Kidney (tissue), 14 donors: Measurements from ENCODE around the gene KRTAP9-8. TPM values are rescaled to one million over a fixed set of nuclear protein-coding genes. Genes with fewer than 3 reads are reported as not detected.

ENCODE experiments used
- DNase-seq, 5 donors: peaks; one replicate each; pipeline ENCODE4 v3.0.0-alpha.2; 2013 to 2020
- FAIRE-seq: peaks from 2 replicates; lab custom pipeline; 2012; peaks lifted over from hg19 to GRCh38; lab: Jason Lieb, UNC
- H3K27ac ChIP-seq, 2 donors: one replicate each; pipeline ENCODE4 v1.7.0; 2013; ENCODE audit warnings: low read depth in 2 of 2, low read length in 2 of 2, inconsistent platforms in 1 of 2
- H3K27me3 ChIP-seq: one replicate; pipeline ENCODE4 v1.7.1; 2013; ENCODE audit warnings: low read length, inconsistent platforms; ENCODE audit not compliant: control insufficient read depth, insufficient read depth
- H3K36me3 ChIP-seq, 3 donors: one replicate each; pipeline versions ENCODE4 v1.7.0 to v1.7.1; 2013; ENCODE audit warnings: low read length in 3 of 3, control low read depth in 1 of 3, inconsistent platforms in 1 of 3; ENCODE audit not compliant: insufficient read depth in 3 of 3, control insufficient read depth in 2 of 3
- H3K4me1 ChIP-seq, 3 donors: one replicate each; pipeline versions ENCODE4 v1.7.0 to v1.7.1; 2013; ENCODE audit warnings: low read length in 3 of 3, inconsistent platforms in 1 of 3, low read depth in 1 of 3; ENCODE audit not compliant: control insufficient read depth in 2 of 3, insufficient read depth in 2 of 3
- H3K4me3 ChIP-seq, 3 donors: one replicate each; pipeline versions ENCODE4 v1.7.0 to v1.8.1; 2013; ENCODE audit warnings: low read length in 3 of 3, control low read depth in 1 of 3, inconsistent platforms in 1 of 3
- H3K9ac ChIP-seq, 3 donors: one replicate each; pipeline versions ENCODE4 v1.7.0 to v1.7.1; 2013; ENCODE audit warnings: low read length in 3 of 3, control low read depth in 1 of 3, inconsistent platforms in 1 of 3
- H3K9me3 ChIP-seq, 3 donors: one replicate each; pipeline versions ENCODE4 v1.7.0 to v1.7.1; 2013; ENCODE audit warnings: low read length in 3 of 3, control low read depth in 1 of 3, inconsistent platforms in 1 of 3; ENCODE audit not compliant: control insufficient read depth in 2 of 3, insufficient read depth in 1 of 3
- intact Hi-C: fragments of 100-400 bp; cut with DNase I; formaldehyde crosslinking; loops from one replicate; pipeline ENCODE4 v1.11.1; 2022
- polyA plus RNA-seq: library from polyadenylated mRNA; stranded (reverse); fragments of 350-450 nt; fragmentation: Illumina TruSeq; extraction: RNeasy Lipid Tissue Mini Kit (QIAGEN cat#74804); gene quantifications from one replicate; pipeline ENCODE4 v1.2.3, GENCODE V29; 2014; ENCODE audit warnings: low read depth, low replicate concordance; ENCODE audit not compliant: insufficient read depth
- total RNA-seq: library from RNA; stranded (reverse); fragmentation: NEBNext Ultra II Directional; extraction: Animal tissue kit (Norgen Biotek cat#: 25700); gene quantifications from one replicate; pipeline ENCODE4 v1.2.1, GENCODE V29; 2021
- TF ChIP-seq, protein P1 (sequence below): IDR thresholded peaks from 3 replicates; pipeline ENCODE4 v1.5.1; 2012; ENCODE audit warnings: mild to moderate bottlenecking, moderate library complexity, borderline replicate concordance; ENCODE audit not compliant: insufficient read depth; ENCODE audit errors: extremely low read depth
- donor health status: control.
- donor health status: control.
- donor health status: control.
- donor health status: control.
- donor health status: control.
- donor health status: DM: yes; HTN: yes; CAD: no.
- donor health status: Normal renal cell carcinoma (clear cell type).

The KRTAP9-8 gene
- total and polyA plus RNA-seq, 2 donors from 2014 or later = not detected

DNA sequence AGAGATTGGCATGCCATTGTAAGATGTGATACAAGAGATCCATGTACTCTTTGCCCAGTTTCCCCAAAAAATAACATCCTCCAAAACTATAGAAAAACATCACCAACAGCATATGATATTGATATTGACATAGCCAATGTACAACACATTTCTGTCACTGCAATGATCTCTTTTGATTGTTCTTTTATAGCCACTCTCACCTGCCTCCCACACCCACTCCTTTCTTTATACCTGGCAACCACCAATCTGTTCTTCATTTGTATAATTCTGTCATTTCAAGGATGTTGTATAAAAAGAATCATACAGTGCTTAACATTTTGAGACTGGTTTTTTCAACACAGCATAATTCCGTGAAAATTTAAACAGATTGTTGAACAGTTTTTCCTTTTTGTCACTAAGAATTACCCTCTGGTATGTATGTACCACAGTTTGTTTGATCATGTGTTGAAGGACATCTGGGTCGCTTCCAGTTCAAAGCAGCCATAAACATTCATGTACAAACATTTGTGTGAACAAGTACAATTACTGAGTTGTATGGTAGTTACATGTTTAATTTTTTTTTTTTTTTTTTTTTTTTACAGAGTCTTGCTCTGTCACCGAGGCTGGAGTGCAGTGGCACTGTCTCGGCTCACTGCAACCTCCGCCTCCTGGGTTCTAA is 38.2 kb upstream of the KRTAP9-8 start:
- intact Hi-C loops = no loop called here
- Histone ChIP-seq H3K4me3 (no peak overlapping the region), H3K27me3 (no peaks in the 10 kb centered on the region), H3K36me3 (no peaks in the 10 kb centered on the region), H3K27ac (no peak overlapping the region), H3K9ac (no peak overlapping the region), H3K4me1 (no peaks in the 10 kb centered on the region), H3K9me3 (no peaks in the 10 kb centered on the region)
- DNase-seq (no peak), FAIRE-seq (no peak)
- TF ChIP-seq, protein P1, sequence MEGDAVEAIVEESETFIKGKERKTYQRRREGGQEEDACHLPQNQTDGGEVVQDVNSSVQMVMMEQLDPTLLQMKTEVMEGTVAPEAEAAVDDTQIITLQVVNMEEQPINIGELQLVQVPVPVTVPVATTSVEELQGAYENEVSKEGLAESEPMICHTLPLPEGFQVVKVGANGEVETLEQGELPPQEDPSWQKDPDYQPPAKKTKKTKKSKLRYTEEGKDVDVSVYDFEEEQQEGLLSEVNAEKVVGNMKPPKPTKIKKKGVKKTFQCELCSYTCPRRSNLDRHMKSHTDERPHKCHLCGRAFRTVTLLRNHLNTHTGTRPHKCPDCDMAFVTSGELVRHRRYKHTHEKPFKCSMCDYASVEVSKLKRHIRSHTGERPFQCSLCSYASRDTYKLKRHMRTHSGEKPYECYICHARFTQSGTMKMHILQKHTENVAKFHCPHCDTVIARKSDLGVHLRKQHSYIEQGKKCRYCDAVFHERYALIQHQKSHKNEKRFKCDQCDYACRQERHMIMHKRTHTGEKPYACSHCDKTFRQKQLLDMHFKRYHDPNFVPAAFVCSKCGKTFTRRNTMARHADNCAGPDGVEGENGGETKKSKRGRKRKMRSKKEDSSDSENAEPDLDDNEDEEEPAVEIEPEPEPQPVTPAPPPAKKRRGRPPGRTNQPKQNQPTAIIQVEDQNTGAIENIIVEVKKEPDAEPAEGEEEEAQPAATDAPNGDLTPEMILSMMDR = no peak

DNA sequence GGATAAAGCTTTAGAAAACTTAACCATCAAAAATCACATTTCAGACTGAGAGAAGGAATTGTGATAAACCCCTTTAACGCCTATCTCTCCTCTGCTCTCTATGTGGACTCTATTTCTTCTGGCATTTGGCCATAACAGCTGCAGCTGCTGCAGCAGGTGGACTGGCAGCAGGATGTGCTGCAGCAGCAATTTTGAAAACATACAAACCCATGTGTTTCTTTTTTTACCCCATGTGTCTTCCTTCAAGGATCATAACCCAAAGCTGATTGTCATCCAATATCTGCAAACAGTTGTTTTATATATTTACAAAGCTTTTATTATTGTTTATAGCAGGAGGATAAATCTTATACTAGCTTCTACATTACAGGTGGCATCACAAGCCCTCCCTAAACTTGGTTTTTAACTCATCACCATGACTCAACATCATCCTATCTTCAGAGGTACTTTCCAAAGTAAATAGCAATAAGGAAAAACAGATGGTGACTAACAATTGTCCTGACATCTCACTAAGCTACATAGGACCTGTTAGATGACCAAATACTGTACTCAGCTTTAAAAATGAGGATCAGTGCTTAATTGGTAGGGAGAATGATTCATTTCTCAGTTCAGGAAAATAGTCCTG is 25.8 kb upstream of the KRTAP9-8 start:
- no peak for FAIRE-seq
- Histone ChIP-seq H3K4me1 (no peaks in the 10 kb centered on the region), H3K36me3 (no peaks in the 10 kb centered on the region), H3K27ac (no peak overlapping the region), H3K9me3 (no peaks in the 10 kb centered on the region), H3K4me3 (no peak overlapping the region), H3K9ac (no peak overlapping the region), H3K27me3 (no peaks in the 10 kb centered on the region)
- intact Hi-C loops = no loop called here
- DNase-seq = peak in 1 of 5 donors; percentile 8
- TF ChIP-seq, protein P1 = no peak

DNA sequence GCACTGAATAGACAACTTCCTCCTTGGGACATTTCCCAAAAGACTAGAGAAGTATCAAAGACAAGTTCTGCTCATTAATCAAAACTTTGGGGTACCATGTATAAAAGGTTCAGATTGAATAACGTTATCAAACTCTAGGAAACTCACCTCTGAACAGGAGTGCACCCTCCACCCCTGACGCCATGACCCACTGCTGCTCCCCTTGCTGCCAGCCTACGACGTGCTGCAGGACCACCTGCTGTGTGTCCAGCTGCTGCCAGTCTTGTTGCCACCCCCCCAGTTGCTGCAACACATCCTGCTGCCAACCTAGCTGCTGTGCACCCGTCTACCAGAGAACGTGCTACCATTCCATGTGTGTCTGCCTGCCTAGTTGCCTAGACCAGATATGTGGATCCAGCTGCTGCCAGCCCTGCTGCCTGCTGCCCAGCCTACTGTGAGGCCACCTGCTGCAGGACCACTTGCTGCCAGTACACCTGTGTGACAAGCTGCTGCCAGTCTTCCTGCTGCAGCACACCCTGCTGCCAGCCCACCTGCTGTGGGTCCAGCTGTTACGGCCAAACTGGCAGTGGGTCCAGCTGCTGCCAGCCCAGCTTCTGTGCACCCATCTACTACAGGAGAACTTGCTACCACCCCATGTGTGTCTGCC is 25.2 kb upstream of the KRTAP9-8 start:
- TF ChIP-seq, protein P1 = no peak
- H3K9me3 ChIP-seq = no peaks in the 10 kb centered on the region
- no peak for FAIRE-seq
- no peaks in the 10 kb centered on the region for H3K4me1 ChIP-seq
- peak in 1 of 5 donors; percentile 52 for DNase-seq
- no peaks in the 10 kb centered on the region for H3K36me3 ChIP-seq
- no peak overlapping the region for H3K27ac ChIP-seq
- no peak overlapping the region for H3K4me3 ChIP-seq
- H3K9ac ChIP-seq = no peak overlapping the region
- H3K27me3 ChIP-seq = no peaks in the 10 kb centered on the region
- intact Hi-C loops = no loop called here
